ENCODE results near the gene ENOX2. TPM values are rescaled to one million over a fixed set of nuclear protein-coding genes. Genes with fewer than 3 reads are reported as not detected.
"Not testable (repeated sequence)": the region's sequence is repeated elsewhere in the genome, so short reads cannot be mapped to it uniquely, and the experiment has no call there.

ENOX2 gene
- polyA plus RNA-seq, 3 donors = 6.8 to 22.1 (median 14.7) TPM

DNA sequence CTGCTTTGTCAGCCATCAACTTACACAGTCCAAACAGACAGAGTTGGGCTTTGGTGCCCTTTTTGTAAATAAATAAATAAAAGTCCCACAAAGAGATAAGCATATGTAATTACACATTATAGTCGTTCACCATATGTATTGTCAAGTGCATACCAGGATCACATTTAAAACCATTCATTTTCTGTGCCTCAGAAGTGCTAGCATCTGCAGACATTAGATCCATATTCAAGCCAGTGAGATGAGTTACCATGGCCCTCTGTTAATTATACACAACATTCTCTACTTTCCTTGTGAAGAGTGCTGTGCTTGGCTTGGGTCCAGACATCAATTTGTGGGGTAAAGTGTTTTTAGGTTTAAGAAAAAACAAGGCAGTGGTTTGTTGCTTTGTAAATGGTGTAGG is 76.8 kb downstream of the ENOX2 start:
- Histone ChIP-seq H3K27me3 (ENCODE audit: control insufficient read depth in 2 of 2, insufficient read depth in 2 of 2, low read length in 2 of 2) (no peaks in the 10 kb centered on the region), H2AFZ (ENCODE audit: insufficient read depth, low read depth, low read length, poor library complexity, severe bottlenecking) (no peak overlapping the region), H3K9me3 (replicated peaks in 1 of 2; ENCODE audit: control insufficient read depth in 1 of 2, insufficient read depth in 1 of 2, low read length in 2 of 2) (no peaks in the 10 kb centered on the region), H3K79me2 (ENCODE audit: insufficient read depth, low read length) (no peaks in the 10 kb centered on the region), H3K27ac (ENCODE audit: low read depth in 1 of 2, low read length in 2 of 2) (no peak overlapping the region), H3K4me2 (replicated peaks; ENCODE audit: extremely low read depth, low read length, poor library complexity, severe bottlenecking) (no peak overlapping the region), H3K36me3 (replicated peaks in 1 of 2; ENCODE audit: control insufficient read depth in 1 of 2, insufficient read depth in 2 of 2, low read length in 2 of 2) (no peaks in the 10 kb centered on the region), H4K20me1 (ENCODE audit: insufficient read depth, low read length) (no peaks in the 10 kb centered on the region), H3K4me3 (replicated peaks in 1 of 3; ENCODE audit: low read depth in 2 of 3, low read length in 3 of 3) (no peak overlapping the region), H3K4me1 (ENCODE audit: control insufficient read depth in 1 of 2, insufficient read depth in 2 of 2, low read length in 2 of 2) (peaks cover 21 to 23% of the 10 kb centered on the region in 2 donors), H3K9ac (ENCODE audit: insufficient read depth, low read length, poor library complexity, severe bottlenecking) (no peak overlapping the region)
- no CpG with 5 or more reads among the region's 1 CpG for WGBS (ENCODE audit: insufficient coverage)
- TF ChIP-seq, protein P1, sequence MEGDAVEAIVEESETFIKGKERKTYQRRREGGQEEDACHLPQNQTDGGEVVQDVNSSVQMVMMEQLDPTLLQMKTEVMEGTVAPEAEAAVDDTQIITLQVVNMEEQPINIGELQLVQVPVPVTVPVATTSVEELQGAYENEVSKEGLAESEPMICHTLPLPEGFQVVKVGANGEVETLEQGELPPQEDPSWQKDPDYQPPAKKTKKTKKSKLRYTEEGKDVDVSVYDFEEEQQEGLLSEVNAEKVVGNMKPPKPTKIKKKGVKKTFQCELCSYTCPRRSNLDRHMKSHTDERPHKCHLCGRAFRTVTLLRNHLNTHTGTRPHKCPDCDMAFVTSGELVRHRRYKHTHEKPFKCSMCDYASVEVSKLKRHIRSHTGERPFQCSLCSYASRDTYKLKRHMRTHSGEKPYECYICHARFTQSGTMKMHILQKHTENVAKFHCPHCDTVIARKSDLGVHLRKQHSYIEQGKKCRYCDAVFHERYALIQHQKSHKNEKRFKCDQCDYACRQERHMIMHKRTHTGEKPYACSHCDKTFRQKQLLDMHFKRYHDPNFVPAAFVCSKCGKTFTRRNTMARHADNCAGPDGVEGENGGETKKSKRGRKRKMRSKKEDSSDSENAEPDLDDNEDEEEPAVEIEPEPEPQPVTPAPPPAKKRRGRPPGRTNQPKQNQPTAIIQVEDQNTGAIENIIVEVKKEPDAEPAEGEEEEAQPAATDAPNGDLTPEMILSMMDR (IDR thresholded peaks at IDR 0.05) = no peak
- peaks cover 28% of the 10 kb centered on the region for H3K4me1 Mint-ChIP-seq
- H3K9me3 Mint-ChIP-seq = peaks cover 0 to 3% (median 0%) of the 10 kb centered on the region in 7 donors
- no peak overlapping the region for H3K27ac Mint-ChIP-seq
- DNase-seq = no peak
- H3K27me3 Mint-ChIP-seq (ENCODE audit: low read depth in 3 of 3) = no peaks in the 10 kb centered on the region
- intact Hi-C loops (cut with micrococcal nuclease) = no loop called here
- no peak overlapping the region for H3K4me3 Mint-ChIP-seq
- H3K36me3 Mint-ChIP-seq = peaks cover 0 to 3% of the 10 kb centered on the region in 2 donors

DNA sequence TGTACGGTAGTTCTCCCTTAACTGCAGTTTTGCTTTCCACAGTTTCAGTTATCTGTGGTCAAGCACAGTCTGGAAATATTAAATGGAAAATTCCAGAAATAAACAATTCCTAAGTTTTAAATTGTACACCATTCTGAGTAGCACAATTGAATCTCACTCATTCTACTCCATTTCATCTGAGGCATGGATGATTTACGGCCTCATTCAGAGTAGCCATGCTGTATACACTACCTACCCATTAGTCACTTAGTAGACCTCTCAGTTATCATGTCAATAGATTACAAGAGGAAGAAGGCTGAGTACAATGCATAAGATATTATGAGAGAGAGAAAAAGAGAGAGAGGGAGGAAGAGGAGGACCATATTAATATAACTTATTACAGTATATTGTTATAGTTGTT is 77.5 kb downstream of the ENOX2 start:
- WGBS (ENCODE audit: insufficient coverage) = no CpG with 5 or more reads among the region's 2 CpGs
- no peaks in the 10 kb centered on the region for H3K9me3 ChIP-seq (replicated peaks in 1 of 2; ENCODE audit: control insufficient read depth in 1 of 2, insufficient read depth in 1 of 2, low read length in 2 of 2)
- Mint-ChIP-seq H3K4me1 (peaks cover 21% of the 10 kb centered on the region), H3K4me3 (no peak overlapping the region), H3K36me3 (peaks cover 0 to 3% of the 10 kb centered on the region in 2 donors), H3K27ac (no peak overlapping the region), H3K9me3 (peaks cover 0 to 3% (median 0%) of the 10 kb centered on the region in 7 donors), H3K27me3 (ENCODE audit: low read depth in 3 of 3) (no peaks in the 10 kb centered on the region)
- no peak overlapping the region for H3K9ac ChIP-seq (ENCODE audit: insufficient read depth, low read length, poor library complexity, severe bottlenecking)
- H3K27me3 ChIP-seq (ENCODE audit: control insufficient read depth in 2 of 2, insufficient read depth in 2 of 2, low read length in 2 of 2) = no peaks in the 10 kb centered on the region
- H3K27ac ChIP-seq (ENCODE audit: low read depth in 1 of 2, low read length in 2 of 2) = no peak overlapping the region
- H4K20me1 ChIP-seq (ENCODE audit: insufficient read depth, low read length) = no peaks in the 10 kb centered on the region
- no peak overlapping the region for H2AFZ ChIP-seq (ENCODE audit: insufficient read depth, low read depth, low read length, poor library complexity, severe bottlenecking)
- peaks cover 14 to 15% of the 10 kb centered on the region in 2 donors for H3K4me1 ChIP-seq (ENCODE audit: control insufficient read depth in 1 of 2, insufficient read depth in 2 of 2, low read length in 2 of 2)
- H3K36me3 ChIP-seq (replicated peaks in 1 of 2; ENCODE audit: control insufficient read depth in 1 of 2, insufficient read depth in 2 of 2, low read length in 2 of 2) = no peaks in the 10 kb centered on the region
- no peak overlapping the region for H3K4me3 ChIP-seq (replicated peaks in 1 of 3; ENCODE audit: low read depth in 2 of 3, low read length in 3 of 3)
- intact Hi-C loops (cut with micrococcal nuclease) = no loop called here
- TF ChIP-seq, protein P1 (IDR thresholded peaks at IDR 0.05) = no peak
- H3K79me2 ChIP-seq (ENCODE audit: insufficient read depth, low read length) = no peaks in the 10 kb centered on the region
- no peak overlapping the region for H3K4me2 ChIP-seq (replicated peaks; ENCODE audit: extremely low read depth, low read length, poor library complexity, severe bottlenecking)
- no peak for DNase-seq

DNA sequence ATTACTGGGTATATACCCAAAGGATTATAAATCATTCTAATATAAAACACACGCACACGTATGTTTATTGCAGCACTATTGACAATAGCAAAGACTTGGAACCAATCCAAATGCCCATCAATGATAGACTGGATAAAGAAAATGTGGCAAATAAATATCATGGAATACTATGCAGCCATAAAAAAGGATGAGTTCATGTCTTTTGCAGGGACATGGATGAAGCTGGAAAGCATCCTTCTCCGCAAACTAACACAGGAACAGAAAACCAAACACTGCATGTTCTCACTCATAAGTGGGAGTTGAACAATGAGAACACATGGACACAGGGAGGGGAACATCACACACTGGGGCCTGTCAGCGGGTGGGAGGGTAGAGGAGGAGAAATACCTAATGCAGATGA is 83.6 kb downstream of the ENOX2 start:
- H3K27me3 ChIP-seq (ENCODE audit: control insufficient read depth in 2 of 2, insufficient read depth in 2 of 2, low read length in 2 of 2); DNase-seq; H3K79me2 ChIP-seq (ENCODE audit: insufficient read depth, low read length); H3K27me3 Mint-ChIP-seq (ENCODE audit: low read depth in 3 of 3); H3K9ac ChIP-seq (ENCODE audit: insufficient read depth, low read length, poor library complexity, severe bottlenecking); H3K4me3 ChIP-seq (replicated peaks in 1 of 3; ENCODE audit: low read depth in 2 of 3, low read length in 3 of 3); H3K4me3 Mint-ChIP-seq; H3K4me1 Mint-ChIP-seq; H2AFZ ChIP-seq (ENCODE audit: insufficient read depth, low read depth, low read length, poor library complexity, severe bottlenecking); H3K4me2 ChIP-seq (replicated peaks; ENCODE audit: extremely low read depth, low read length, poor library complexity, severe bottlenecking); H4K20me1 ChIP-seq (ENCODE audit: insufficient read depth, low read length); H3K36me3 Mint-ChIP-seq; intact Hi-C loops (cut with micrococcal nuclease); H3K36me3 ChIP-seq (replicated peaks in 1 of 2; ENCODE audit: control insufficient read depth in 1 of 2, insufficient read depth in 2 of 2, low read length in 2 of 2); H3K9me3 ChIP-seq (replicated peaks in 1 of 2; ENCODE audit: control insufficient read depth in 1 of 2, insufficient read depth in 1 of 2, low read length in 2 of 2); H3K27ac Mint-ChIP-seq; H3K27ac ChIP-seq (ENCODE audit: low read depth in 1 of 2, low read length in 2 of 2); H3K4me1 ChIP-seq (ENCODE audit: control insufficient read depth in 1 of 2, insufficient read depth in 2 of 2, low read length in 2 of 2): not testable (repeated sequence)
- WGBS (ENCODE audit: insufficient coverage) = no CpG with 5 or more reads among the region's 4 CpGs
- peaks cover 0 to 17% (median 9%) of the 10 kb centered on the region in 7 donors for H3K9me3 Mint-ChIP-seq

Data from CD14-positive monocyte (primary cell).